HG02852 (cell line): Measurements from ENCODE around the gene EFNA3.

ENCODE experiments used
- ATAC-seq: cut with Tn5 transposase; IDR thresholded peaks from one replicate; pipeline ENCODE4 v1.9.1; 2021; ENCODE audit warnings: mild to moderate bottlenecking, moderate library complexity; ENCODE audit not compliant: unreplicated experiment

EFNA3 gene

GRCh38 chr1:155083052-155083541 is 4.5 kb downstream of the EFNA3 start:
- no peak for ATAC-seq

GRCh38 chr1:155083865-155084721 is 5.5 kb downstream of the EFNA3 start:
- ATAC-seq: no peak

DNA sequence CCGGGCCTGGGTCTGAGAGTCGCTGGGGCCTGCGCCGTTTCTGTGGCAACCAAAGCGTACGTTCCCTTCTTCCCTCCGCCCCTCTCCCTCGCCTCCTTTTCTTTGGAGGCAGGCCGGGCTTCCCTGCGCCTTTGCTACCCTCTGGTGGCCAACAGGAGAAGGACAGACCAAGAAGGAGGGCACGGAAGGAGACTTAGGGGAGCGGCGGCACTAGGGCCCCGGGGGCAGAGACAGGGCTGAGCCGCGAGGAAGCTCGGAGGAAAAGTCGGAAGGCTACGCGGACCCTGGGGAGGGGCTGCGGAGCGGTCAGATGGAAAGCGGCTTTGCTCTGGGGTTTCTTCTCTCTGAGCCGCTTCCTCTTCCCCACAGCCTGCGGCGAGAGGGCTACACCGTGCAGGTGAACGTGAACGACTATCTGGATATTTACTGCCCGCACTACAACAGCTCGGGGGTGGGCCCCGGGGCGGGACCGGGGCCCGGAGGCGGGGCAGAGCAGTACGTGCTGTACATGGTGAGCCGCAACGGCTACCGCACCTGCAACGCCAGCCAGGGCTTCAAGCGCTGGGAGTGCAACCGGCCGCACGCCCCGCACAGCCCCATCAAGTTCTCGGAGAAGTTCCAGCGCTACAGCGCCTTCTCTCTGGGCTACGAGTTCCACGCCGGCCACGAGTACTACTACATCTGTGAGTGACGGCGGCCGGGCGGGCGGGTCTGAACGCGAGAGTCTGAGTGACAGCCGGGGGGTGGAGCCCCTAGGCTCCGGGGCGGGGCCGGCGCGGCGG is 6.3 kb downstream of the EFNA3 start:
- peak; percentile 72 for ATAC-seq

DNA sequence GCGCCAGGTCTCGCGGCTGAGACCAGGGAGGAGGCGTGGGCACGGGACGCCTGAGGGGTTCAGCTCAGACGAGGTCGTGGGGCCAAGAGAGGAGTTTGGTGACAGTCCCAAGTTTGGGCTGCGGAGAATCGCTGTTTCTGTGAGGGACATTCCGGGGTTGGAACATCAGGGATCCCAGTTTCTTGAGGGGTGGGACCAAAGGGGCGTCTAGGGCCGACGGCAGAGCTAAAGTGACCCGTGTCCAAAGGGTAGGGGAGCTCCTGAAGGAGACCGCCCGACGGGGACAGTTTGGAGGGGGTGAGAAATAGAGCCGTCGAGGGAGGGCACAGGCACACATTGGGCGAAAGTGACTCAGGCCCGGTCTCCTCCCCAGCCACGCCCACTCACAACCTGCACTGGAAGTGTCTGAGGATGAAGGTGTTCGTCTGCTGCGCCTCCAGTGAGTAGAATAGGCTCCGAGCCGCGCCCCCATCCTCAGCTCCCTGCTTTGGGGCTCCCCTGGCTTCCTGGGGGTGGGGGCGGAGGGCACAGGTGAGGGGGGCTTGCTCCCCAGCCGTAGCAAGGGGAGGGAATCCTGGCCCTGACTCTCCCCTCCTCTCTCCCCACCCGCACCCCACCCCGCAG is 7.0 kb downstream of the EFNA3 start:
- no peak for ATAC-seq

DNA sequence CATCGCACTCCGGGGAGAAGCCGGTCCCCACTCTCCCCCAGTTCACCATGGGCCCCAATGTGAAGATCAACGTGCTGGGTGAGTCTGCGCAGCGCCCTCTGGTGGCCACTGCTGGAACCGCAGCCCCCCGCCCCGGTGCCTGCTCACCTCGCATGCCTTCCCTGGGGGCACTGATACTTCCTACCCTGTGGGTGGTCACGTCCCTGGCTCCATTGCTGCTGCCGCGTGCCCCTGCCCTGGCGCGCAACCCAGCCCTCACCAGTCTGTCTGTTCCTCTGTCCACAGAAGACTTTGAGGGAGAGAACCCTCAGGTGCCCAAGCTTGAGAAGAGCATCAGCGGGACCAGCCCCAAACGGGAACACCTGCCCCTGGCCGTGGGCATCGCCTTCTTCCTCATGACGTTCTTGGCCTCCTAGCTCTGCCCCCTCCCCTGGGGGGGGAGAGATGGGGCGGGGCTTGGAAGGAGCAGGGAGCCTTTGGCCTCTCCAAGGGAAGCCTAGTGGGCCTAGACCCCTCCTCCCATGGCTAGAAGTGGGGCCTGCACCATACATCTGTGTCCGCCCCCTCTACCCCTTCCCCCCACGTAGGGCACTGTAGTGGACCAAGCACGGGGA is 7.6 kb downstream of the EFNA3 start:
- no peak for ATAC-seq

DNA sequence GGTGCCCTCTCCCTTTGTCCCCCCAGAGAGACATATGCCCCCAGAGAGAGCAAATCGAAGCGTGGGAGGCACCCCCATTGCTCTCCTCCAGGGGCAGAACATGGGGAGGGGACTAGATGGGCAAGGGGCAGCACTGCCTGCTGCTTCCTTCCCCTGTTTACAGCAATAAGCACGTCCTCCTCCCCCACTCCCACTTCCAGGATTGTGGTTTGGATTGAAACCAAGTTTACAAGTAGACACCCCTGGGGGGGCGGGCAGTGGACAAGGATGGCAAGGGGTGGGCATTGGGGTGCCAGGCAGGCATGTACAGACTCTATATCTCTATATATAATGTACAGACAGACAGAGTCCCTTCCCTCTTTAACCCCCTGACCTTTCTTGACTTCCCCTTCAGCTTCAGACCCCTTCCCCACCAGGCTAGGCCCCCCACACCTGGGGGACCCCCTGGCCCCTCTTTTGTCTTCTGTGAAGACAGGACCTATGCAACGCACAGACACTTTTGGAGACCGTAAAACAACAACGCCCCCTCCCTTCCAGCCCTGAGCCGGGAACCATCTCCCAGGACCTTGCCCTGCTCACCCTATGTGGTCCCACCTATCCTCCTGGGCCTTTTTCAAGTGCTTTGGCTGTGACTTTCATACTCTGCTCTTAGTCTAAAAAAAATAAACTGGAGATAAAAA is 8.4 kb downstream of the EFNA3 start:
- no peak for ATAC-seq

- no peak for ATAC-seq
Observed at GRCh38 chr1:155091071-155092051, 12.7 kb downstream of the EFNA3 start.

DNA sequence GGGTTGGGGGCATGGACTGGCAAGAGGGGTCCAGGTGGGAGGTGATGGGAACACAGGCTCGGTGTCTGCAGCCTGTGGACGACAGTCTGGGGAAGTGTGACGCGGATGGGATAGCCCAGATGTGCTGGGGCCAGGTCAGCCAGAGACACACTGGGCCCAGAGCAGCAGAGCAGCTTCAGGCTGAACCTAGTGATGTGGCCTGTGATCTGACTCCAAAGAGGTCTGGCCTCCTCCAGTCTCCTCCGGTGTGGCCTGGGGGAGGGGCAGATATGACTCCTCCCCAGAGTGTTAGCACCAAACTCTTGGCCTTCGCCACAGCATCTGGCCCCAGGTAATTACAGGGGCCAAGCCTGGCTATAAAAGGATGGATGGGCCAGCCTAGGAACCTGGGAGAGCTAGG is 13.5 kb downstream of the EFNA3 start:
- ATAC-seq: no peak

- no peak for ATAC-seq
Observed at GRCh38 chr1:155092641-155093040, 14.0 kb downstream of the EFNA3 start.

GRCh38 chr1:155093911-155094621 is 15.4 kb downstream of the EFNA3 start:
- ATAC-seq: no peak

- no peak for ATAC-seq
Observed at GRCh38 chr1:155094622-155094948, 15.9 kb downstream of the EFNA3 start.

GRCh38 chr1:155099331-155099730 is 20.7 kb downstream of the EFNA3 start:
- no peak for ATAC-seq

- ATAC-seq: no peak
Observed at GRCh38 chr1:155103325-155103724, 24.7 kb downstream of the EFNA3 start.

DNA sequence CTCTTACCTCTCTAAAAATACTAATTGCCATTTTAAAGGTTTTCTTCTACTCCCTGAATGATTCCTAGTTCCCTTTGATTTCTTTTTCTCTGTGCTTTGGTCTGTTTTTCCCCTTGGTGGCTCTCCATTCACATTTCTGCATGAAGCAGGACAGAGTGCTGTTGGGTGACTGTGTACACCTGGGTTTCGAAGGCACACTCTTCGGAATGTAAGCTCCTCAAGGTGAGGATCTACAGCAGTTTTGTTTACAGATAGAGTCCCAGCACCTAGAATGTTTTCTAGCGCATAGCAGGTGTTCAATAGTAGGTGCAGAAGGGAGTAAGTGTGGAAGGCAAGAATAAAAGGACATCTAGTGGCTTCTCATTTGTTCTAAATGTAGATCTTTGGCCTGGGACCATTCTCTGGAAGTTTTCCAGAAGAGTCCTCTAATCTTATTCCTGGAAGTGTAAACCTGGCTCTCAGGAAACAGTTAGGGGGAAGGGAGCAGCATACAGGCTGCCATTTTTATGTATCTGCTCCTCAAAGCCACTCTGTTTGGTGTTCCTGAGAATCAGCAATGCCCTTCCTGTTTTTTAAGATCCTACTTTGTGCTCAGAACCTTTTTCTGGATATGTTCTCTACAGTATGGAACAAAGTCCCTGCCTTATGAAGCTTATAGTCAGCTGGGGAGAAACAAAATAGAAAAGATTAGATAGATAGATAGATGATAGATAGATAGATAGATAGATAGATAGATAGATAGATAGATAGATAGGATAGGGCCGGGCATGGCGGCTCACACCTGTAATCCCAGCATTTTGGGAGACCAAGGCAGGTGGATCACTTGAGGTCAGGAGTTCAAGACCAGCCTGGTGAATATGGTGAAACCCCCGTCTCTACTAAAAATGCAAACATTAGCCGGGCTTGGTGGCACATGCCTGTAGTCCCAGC is 26.2 kb downstream of the EFNA3 start:
- no peak for ATAC-seq

GRCh38 chr1:155105604-155106011 is 27.0 kb downstream of the EFNA3 start:
- ATAC-seq: no peak

DNA sequence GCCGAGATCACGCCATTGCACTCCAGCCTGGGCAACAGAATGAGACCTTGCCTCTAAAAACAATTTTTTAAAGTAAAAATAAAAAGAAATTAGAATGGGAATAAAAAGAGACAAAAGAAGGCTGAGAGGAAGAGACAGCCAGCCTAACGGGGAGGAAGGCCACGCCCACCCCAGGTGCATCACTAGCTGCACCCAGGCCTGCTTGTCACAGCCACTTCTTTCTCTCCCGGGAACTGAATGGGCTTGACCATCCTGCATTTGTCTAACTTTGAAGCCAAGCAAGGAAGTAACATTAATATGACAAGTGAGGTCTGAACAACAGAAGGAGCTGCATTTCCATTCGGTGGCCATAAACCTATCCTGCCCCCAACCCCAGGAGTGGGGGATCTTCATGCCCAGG is 28.2 kb downstream of the EFNA3 start:
- no peak for ATAC-seq

GRCh38 chr1:155107309-155108264 is 28.9 kb downstream of the EFNA3 start:
- no peak for ATAC-seq
